GM18508 (cell line): Measurements from ENCODE around the gene UFD1.

ENCODE experiments used
- ATAC-seq: cut with Tn5 transposase; IDR thresholded peaks from one replicate; pipeline ENCODE4 v1.9.1; 2021; ENCODE audit warnings: moderate number of reproducible peaks; ENCODE audit not compliant: insufficient read depth, unreplicated experiment

The UFD1 gene

DNA sequence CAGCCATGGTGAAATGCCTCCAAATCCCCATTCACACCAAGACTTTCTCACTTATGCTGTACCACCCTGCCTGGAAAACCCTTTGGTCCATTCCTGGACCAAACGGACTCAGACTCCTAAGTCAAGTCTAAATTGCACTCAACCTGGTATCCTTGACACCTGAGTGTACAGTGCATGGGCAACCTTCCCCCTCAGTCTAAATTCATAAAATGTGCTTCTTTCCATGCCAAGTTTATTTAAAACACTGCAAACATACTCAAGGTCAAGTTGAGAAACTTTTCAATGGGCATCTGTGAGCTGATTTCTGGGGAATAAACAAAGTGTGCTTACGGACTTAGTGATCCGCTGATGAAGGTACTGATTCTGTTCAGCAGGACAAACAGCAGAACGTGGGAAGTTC lies 73.9 kb downstream of the UFD1 start:
- no peak for ATAC-seq

DNA sequence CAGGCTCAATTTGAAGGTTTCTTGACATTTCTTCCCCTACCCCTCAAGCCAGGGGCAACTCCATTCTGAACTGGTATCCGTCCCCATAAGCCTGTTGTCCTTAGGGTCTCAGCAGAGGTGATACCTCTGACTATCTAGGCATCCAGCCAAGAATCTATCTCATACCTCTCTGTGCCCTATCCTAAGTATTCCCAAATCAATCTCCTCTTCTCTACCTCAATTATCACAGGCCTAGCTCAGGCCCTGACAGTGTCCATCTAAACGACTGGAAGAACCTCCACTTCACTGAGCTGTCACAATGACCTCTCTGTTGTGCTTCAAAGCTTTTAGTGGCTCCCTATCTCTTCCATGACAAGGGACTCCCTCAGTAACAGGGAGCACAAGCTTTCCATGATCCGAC lies 74.3 kb downstream of the UFD1 start:
- no peak for ATAC-seq

DNA sequence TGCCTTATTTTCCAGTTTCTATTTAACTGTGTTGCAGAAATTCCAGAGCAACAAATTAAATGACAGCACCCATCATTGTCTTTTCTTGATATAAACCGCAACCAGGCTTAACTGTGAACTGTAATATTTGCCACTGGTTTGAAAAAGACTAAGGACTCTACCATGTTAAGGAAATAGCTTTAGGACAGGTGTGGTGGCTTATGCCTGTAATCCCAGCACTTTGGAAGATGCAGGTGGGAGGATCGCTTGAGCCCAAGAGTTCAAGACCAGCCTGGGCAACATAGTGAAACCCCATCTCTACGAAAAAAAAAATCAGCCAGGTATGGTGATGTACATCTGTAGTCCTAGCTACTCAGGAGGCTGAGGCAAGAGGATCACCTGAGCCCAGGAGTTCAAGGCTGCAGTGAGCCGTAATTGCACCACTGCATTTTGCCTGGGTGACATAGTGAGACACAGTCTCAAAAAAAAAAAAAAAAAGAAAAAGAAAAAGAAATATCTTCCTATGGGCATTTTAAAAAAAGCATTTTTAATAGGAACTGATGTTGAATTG lies 76.3 kb downstream of the UFD1 start:
- no peak for ATAC-seq

DNA sequence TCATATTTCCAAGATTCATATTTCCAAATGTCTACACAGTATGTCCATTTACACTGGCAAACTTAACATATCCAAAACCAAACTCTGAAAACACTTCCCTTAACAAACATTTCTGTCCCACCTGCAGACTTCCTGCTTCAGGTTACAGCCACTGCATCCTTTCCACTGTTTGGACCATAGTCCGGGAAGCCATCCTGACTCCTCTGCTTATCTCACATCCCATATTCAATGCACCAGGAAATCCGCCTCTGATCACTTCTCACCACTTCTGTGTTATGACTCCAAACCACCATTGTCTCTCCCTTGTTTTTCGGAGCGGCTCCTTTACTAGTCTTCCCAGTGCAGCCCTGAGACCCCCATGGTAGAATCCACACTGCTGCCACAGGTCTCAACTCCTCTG lies 77.5 kb downstream of the UFD1 start:
- no peak for ATAC-seq

DNA sequence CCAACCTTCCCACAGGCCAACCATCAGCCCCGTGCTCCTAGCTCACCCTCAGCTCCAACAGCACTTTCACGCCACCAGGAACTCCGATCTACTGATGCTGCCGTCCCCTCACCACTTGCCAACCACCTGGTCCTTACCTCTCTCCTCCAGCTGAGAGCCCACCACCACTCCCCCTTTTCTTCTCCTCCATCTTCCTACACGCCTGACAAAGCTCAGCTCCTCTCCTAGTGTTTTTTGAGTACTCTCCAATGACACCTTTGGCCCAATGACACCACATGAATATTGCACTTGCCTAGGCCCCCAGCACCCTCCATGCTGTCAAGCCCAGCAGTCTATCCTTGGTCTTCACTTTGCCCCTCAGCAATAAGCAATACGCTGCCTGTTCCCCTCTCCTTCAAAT lies 78.1 kb downstream of the UFD1 start:
- no peak for ATAC-seq
